K562 (cell line): ENCODE measurements around the gene ATXN1. TPM values are rescaled to one million over a fixed set of nuclear protein-coding genes. Genes with fewer than 3 reads are reported as not detected.
"Not testable (repeated sequence)": the region's sequence is repeated elsewhere in the genome, so short reads cannot be mapped to it uniquely, and the experiment has no call there.

ENCODE experiments used
- ATAC-seq: fragments of 200-7000 bp; cut with Tn5 transposase; 3 replicates; pipeline ENCODE4 v1.9.1; 2020; ENCODE audit warnings: moderate library complexity
- BruUV-seq: library from RNA; stranded (reverse); fragments of 400-500 nt; replicated peaks from 2 replicates; lab custom pipeline; 2021; lab: Mats Ljungman, UMichigan
- CTCF ChIA-PET: fragments of 300-600 bp; formaldehyde crosslinking; extraction: SDS; loops from one replicate; lab custom pipeline; 2021; ENCODE audit warnings: low intra/inter-chr PET ratio; lab: Yijun Ruan, JAX
- POLR2A ChIA-PET: fragments of 300-600, 350-650 bp; sonication (Branson Sonifier 250); formaldehyde crosslinking; extraction: SDS; loops from one replicate; lab custom pipeline; 2021; ENCODE audit warnings: antibody characterized with exemption, inconsistent platforms; lab: Yijun Ruan, JAX
- DNase-seq, 4 experiments: peaks; one replicate each; pipeline versions ENCODE4 v3.0.0 to v3.0.0-alpha.2; 2011 to 2018; ENCODE audit warnings: low spot score in 3 of 4, mixed read lengths in 3 of 4; ENCODE audit errors: extremely low read depth in 1 of 4
- FAIRE-seq: peaks from 2 replicates; lab custom pipeline; 2011; peaks lifted over from hg19 to GRCh38; lab: Jason Lieb, UNC
- H2AFZ ChIP-seq: 2 replicates; pipeline ENCODE4 v1.6.0; 2011; ENCODE audit warnings: low read depth, low read length, control low read depth, inconsistent platforms
- H3K27ac ChIP-seq: fragments of 200-600 bp; 3 replicates; pipeline ENCODE4 v1.8.0; 2011; ENCODE audit warnings: low read depth, mild to moderate bottlenecking, control low read depth, inconsistent platforms, low read length, moderate library complexity, mixed read lengths; ENCODE audit errors: extremely low read depth
- H3K27me3 ChIP-seq, 2 experiments: fragments of 300-600 bp in 1 of 2; 2 replicates in 1 of 2; 3 replicates in 1 of 2; pipeline versions ENCODE4 v1.6.0 to v1.8.0; 2011; ENCODE audit warnings: inconsistent platforms in 2 of 2, low read length in 2 of 2, mild to moderate bottlenecking in 1 of 2, mixed read lengths in 1 of 2, moderate library complexity in 1 of 2; ENCODE audit not compliant: control insufficient read depth in 2 of 2, insufficient read depth in 2 of 2
- H3K36me3 ChIP-seq: fragments of 300-600 bp; 3 replicates; pipeline ENCODE4 v1.8.0; 2011; ENCODE audit warnings: mild to moderate bottlenecking, low read length, inconsistent platforms; ENCODE audit not compliant: control insufficient read depth, insufficient read depth
- H3K4me1 ChIP-seq, 2 experiments: fragments of 200-600 bp in 1 of 2; replicated peaks in 1 of 2; 2 replicates in 1 of 2; 3 replicates in 1 of 2; pipeline versions ENCODE4 v1.5.1 to v1.8.0; 2011; ENCODE audit warnings: inconsistent platforms in 2 of 2, low read length in 2 of 2, mild to moderate bottlenecking in 1 of 2, mixed read lengths in 1 of 2, moderate library complexity in 1 of 2; ENCODE audit not compliant: control insufficient read depth in 2 of 2, insufficient read depth in 2 of 2
- H3K4me2 ChIP-seq: 2 replicates; pipeline ENCODE4 v1.6.1; 2011; ENCODE audit warnings: low read length, control low read depth, inconsistent platforms, mixed read lengths; ENCODE audit not compliant: insufficient read depth
- H3K4me3 ChIP-seq: fragments of 200-600 bp; sonication (generic), shearing (Covaris generic); 2 replicates; pipeline ENCODE4 v1.5.1; 2016; ENCODE audit warnings: control low read depth, inconsistent platforms
- H3K79me2 ChIP-seq: fragments of 200-600 bp; 3 replicates; pipeline ENCODE4 v1.8.0; 2011; ENCODE audit warnings: low read length, inconsistent platforms; ENCODE audit not compliant: control insufficient read depth, insufficient read depth
- H3K9ac ChIP-seq, 2 experiments: 2 replicates each; pipeline versions ENCODE4 v1.6.0 to v1.6.1; 2011; ENCODE audit warnings: low read depth in 2 of 2, low read length in 2 of 2, control low read depth in 1 of 2, inconsistent platforms in 1 of 2, mild to moderate bottlenecking in 1 of 2, mixed read lengths in 1 of 2; ENCODE audit not compliant: insufficient read depth in 1 of 2
- H3K9me1 ChIP-seq: one replicate; pipeline ENCODE4 v1.6.0; 2011; ENCODE audit warnings: inconsistent platforms, mild to moderate bottlenecking, low read length, moderate library complexity; ENCODE audit not compliant: control insufficient read depth, insufficient read depth
- H3K9me3 ChIP-seq: replicated peaks from 2 replicates; pipeline ENCODE4 v1.5.1; 2011; ENCODE audit warnings: low read depth, low read length, inconsistent platforms; ENCODE audit not compliant: control insufficient read depth, insufficient read depth
- H4K20me1 ChIP-seq: replicated peaks from 2 replicates; pipeline ENCODE4 v1.6.1; 2011; ENCODE audit warnings: low read length, inconsistent platforms, mixed read lengths; ENCODE audit not compliant: control insufficient read depth, insufficient read depth
- KDM5B ChIP-seq: fragments of 200-600 bp; sonication (generic); IDR thresholded peaks from 2 replicates; pipeline ENCODE4 v1.6.1; 2012; ENCODE audit warnings: low read depth, mild to moderate bottlenecking, moderate library complexity, low read length, control low read depth, inconsistent platforms; ENCODE audit not compliant: insufficient replicate concordance
- PRPF4 ChIP-seq: fragments of 200-400 bp; formaldehyde crosslinking; IDR thresholded peaks from one replicate; pipeline ENCODE4 v1.6.1; 2017; ENCODE audit warnings: low read length, low read depth, mild to moderate bottlenecking; ENCODE audit not compliant: insufficient read depth, poor library complexity, severe bottlenecking
- WGBS: fragments of 100-300 bp; shearing (Covaris generic); methylation state at CpG from one replicate; pipeline ENCODE4 v1.1.6; 2016; ENCODE audit warnings: low coverage, mixed read lengths; ENCODE audit not compliant: insufficient coverage; ENCODE audit errors: missing lambda C conversion rate; 5-methylcytosine and 5-hydroxymethylcytosine counted together
- in situ Hi-C: fragments of 300-500 bp; cut with MboI; formaldehyde crosslinking; loops from 4 replicates; pipeline ENCODE4 v1.15.0; 2018; ENCODE audit warnings: inconsistent platforms, mixed read lengths
- intact Hi-C: fragments of 100-400 bp; cut with micrococcal nuclease; formaldehyde crosslinking; loops from 2 replicates; pipeline ENCODE4 v1.14.2; 2022
- polyA plus RNA-seq, 8 experiments: library from polyadenylated mRNA; depleted of rRNA in 4 of 8; stranded (reverse) in 5 of 8; unstranded in 3 of 8; fragments of >200 nt; fragmentation: Nextera tagmentation in 2 of 8; fragmentation: Illumina TruSeq in 1 of 8; extraction: Ambion mirVana in 2 of 8; extraction: Trizol in 1 of 8; gene quantifications; 2 replicates each; pipeline versions ENCODE4 v1.2.1 to v1.2.3, GENCODE V29; 2011 to 2014; ENCODE audit warnings: inconsistent platforms in 1 of 8, missing spikeins in 1 of 8
- total RNA-seq, 7 experiments: library from RNA; depleted of rRNA in 6 of 7; stranded (reverse); fragments of >200 nt in 6 of 7; fragmentation: Illumina TruSeq in 2 of 7; extraction: Trizol in 2 of 7; gene quantifications; 2 replicates each; pipeline versions ENCODE4 v1.2.1 to v1.2.3, GENCODE V29; 2011 to 2021; ENCODE audit warnings: low replicate concordance in 1 of 7
- TF ChIP-seq, protein P1 (sequence below): fragments of 200-800 bp; sonication (Bioruptor generic); IDR thresholded peaks from 2 replicates; pipeline ENCODE4 v1.6.1; 2016; ENCODE audit warnings: missing genetic modification characterization, missing compliant biosample characterization

The ATXN1 gene
- total and polyA plus RNA-seq, 9 of the 15 experiments (the other 6 are each of a cell fraction or from before 2014, with no cell fraction given) = under 0.01 to 1.2 (median 0.58) TPM

DNA sequence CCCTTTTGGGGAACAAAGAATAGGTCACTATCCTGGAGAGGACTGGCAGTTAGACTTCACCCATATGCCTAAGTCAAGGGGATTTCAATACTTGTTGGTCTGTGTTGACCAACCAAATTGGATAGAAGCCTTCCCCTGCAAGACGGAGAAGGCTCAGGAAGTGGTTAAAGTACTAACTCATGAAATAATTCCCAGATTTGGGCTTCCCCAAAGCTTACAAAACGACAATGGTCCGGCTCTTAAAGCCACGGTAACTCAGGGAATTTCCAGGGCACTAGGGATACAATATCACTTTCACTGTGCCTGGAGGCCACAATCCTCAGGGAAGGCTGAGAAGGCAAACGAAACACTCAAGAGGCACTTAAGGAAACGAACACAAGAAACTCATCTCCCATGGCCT is 299.8 kb downstream of the ATXN1 start (continued):
- TF ChIP-seq KDM5B (no peak), PRPF4 (no peak)
- TF ChIP-seq, protein P1, sequence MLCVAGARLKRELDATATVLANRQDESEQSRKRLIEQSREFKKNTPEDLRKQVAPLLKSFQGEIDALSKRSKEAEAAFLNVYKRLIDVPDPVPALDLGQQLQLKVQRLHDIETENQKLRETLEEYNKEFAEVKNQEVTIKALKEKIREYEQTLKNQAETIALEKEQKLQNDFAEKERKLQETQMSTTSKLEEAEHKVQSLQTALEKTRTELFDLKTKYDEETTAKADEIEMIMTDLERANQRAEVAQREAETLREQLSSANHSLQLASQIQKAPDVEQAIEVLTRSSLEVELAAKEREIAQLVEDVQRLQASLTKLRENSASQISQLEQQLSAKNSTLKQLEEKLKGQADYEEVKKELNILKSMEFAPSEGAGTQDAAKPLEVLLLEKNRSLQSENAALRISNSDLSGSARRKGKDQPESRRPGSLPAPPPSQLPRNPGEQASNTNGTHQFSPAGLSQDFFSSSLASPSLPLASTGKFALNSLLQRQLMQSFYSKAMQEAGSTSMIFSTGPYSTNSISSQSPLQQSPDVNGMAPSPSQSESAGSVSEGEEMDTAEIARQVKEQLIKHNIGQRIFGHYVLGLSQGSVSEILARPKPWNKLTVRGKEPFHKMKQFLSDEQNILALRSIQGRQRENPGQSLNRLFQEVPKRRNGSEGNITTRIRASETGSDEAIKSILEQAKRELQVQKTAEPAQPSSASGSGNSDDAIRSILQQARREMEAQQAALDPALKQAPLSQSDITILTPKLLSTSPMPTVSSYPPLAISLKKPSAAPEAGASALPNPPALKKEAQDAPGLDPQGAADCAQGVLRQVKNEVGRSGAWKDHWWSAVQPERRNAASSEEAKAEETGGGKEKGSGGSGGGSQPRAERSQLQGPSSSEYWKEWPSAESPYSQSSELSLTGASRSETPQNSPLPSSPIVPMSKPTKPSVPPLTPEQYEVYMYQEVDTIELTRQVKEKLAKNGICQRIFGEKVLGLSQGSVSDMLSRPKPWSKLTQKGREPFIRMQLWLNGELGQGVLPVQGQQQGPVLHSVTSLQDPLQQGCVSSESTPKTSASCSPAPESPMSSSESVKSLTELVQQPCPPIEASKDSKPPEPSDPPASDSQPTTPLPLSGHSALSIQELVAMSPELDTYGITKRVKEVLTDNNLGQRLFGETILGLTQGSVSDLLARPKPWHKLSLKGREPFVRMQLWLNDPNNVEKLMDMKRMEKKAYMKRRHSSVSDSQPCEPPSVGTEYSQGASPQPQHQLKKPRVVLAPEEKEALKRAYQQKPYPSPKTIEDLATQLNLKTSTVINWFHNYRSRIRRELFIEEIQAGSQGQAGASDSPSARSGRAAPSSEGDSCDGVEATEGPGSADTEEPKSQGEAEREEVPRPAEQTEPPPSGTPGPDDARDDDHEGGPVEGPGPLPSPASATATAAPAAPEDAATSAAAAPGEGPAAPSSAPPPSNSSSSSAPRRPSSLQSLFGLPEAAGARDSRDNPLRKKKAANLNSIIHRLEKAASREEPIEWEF = no peak

DNA sequence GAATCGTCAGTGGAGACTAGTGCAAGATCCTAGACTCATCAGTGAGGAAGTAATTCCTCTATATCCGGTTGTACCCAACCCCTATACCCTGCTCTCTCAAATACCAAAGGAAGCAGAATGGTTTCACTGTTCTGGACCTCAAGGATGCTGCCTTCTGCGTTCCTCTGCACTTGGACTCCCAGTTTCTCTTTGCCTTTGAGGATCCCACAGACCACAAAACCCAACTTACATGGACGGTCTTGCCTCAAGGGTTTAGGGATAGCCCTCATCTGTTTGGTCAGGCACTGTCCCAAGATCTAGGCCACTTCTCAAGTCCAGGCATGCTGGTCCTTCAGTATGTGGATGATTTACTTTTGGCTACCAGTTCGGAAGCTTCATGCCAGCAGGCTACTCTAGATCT is 301.8 kb downstream of the ATXN1 start:
- ATAC-seq, H3K9me3 ChIP-seq, intact Hi-C loops, H3K4me3 ChIP-seq, H3K9ac ChIP-seq, H4K20me1 ChIP-seq, DNase-seq, CTCF ChIA-PET, in situ Hi-C loops, H3K4me1 ChIP-seq, H3K27ac ChIP-seq, FAIRE-seq, POLR2A ChIA-PET, BruUV-seq, H3K79me2 ChIP-seq, H3K36me3 ChIP-seq, H3K27me3 ChIP-seq, H3K9me1 ChIP-seq, H2AFZ ChIP-seq, H3K4me2 ChIP-seq: not testable (repeated sequence)
- WGBS = 0% methylated on average over 5 of the region's 5 CpGs
